ENCODE results near the gene RPAP3.
"Not testable (repeated sequence)": the region's sequence is repeated elsewhere in the genome, so short reads cannot be mapped to it uniquely, and the experiment has no call there.

RPAP3 gene

GRCh38 chr12:47717443-47718193 lies 11.8 kb upstream of the RPAP3 start:
- DNase-seq: peak; percentile 52

DNA sequence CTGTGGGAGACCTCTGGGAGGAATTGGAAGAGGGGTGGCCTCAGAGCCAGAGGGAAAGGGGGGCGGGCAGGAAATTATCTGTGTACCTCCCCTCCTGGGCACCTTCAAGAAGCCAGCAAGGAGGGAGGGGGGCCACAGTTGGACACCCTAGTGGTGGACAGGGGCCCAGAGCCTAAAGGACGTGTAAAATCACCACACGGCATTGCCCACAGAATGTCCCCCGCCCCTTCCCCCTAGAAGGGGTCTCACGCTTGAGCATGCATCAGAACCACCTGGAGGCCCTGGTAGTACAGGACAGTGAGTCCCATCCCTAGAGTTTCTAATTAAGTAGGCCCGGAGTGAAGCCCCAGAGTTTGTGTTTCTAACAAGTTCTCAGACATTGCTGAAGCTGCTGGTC lies 11.2 kb upstream of the RPAP3 start:
- DNase-seq: no peak

GRCh38 chr12:47715877-47716548 lies 10.2 kb upstream of the RPAP3 start:
- DNase-seq: no peak

DNA sequence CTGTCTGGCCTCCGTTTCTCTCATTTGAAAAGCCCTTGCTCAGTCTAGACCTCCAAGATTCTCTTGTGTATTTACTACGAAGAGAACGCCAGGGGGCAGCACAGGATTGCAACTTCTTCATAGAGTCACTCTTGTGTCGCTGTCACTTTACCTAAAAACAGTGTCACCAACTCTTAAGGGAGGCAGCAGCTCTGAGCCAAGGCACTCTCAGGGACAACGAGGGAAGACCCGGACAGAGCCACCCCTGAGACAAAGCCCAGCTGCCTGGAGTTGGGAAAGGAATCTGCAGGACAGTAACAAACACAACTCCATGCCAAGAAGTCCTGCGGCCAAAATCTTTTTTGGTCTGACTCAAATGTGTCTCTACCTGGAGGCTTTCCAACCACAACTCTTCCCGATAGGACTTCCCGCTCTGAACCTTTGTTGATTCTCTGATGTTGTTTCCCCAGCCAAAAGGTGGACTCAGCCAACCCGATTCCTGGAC lies 9.6 kb upstream of the RPAP3 start:
- peak; percentile 81 for DNase-seq

- DNase-seq: no peak
These were observed 9.1 kb upstream of the RPAP3 start for GRCh38 chr12:47714826-47715386.

DNA sequence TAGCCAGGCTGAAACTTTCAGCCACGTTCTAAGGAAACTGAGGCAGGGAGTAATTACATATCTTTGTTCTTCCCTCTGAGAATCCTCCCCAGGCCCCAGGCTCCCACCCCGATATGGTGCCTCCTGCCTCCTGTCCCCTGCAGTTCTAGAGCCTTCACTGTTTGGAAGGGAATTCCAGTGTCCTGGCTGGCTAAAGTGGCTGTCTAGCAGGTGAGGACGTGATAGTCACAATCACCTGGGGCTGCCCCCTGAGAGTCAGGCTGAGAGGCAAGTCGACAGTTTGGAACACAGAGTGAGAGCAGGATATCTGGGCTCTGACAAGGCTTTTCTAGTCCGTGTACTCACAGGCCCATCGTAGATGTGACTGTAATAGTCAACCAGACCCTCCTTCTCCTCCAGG lies 6.3 kb upstream of the RPAP3 start:
- no peak for DNase-seq

DNA sequence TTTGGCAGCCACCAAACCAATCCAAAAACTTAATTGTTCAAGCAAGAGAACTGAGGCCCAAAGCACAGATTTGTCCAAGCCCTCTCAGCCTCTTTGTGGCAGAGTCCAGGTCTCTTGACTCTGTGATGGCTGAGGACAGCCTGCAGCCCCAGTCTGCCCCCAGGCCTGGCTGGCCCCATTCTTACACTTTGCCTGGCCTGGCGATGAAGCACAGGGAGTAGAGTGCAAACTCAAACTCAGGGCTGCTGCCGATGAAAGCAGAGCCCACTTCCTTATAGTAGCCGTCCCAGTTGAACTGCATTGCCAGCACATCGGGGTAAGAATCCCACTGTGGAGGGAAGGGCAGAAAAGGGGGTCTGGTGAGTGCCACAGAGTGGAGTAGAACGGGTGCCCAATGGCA lies 5.6 kb upstream of the RPAP3 start:
- no peak for DNase-seq

- no peak for DNase-seq
These were observed 4.4 kb upstream of the RPAP3 start for GRCh38 chr12:47710278-47710677.

- no peak for DNase-seq
These were observed 3.8 kb upstream of the RPAP3 start for GRCh38 chr12:47709671-47710070.

DNA sequence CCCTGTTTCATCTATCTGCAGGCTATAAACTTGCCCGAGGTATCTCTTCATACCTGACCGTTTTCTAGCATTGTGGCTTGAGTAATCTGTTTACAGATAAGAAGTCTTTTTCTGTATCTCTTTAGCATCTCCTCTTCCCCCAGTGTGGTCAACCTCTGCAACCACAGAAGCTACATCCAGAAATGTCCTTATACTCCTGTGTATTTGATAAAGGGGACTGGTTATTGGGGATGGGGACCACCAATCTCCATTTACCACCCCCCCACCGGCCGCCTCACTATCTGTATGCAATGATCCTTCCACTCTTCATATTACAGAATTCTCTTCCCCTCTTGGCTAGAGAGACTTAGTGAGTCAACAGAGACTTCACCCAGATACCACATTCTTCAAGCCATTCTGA lies 3.4 kb upstream of the RPAP3 start:
- no peak for DNase-seq

- no peak for DNase-seq
These were observed 2.2 kb upstream of the RPAP3 start for GRCh38 chr12:47707905-47708543.

DNA sequence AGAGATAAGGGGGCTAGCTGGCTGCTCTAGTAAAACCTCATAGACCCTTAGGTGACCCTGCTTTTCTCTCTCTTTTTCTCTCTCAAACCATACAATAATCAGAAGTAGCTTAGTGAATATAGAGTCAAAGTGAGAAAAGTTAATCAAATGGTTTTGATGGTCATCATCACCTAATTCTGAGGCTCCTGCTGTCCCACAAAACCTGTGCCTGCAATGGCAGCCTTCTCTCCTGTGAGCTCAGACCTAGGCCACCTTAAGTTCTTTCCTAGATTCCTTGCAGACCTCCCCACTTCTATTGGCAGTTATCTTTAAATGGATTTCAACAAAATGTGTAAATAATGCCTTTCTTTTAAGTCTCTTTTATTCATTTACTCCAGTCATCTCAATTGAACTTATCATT lies 1.5 kb upstream of the RPAP3 start:
- DNase-seq: no peak

GRCh38 chr12:47705229-47705565 lies 633 bp downstream of the RPAP3 start:
- DNase-seq: no peak

GRCh38 chr12:47704719-47705118 lies 1.1 kb downstream of the RPAP3 start:
- DNase-seq: no peak

GRCh38 chr12:47700263-47700662 lies 5.6 kb downstream of the RPAP3 start:
- DNase-seq: no peak

- DNase-seq: no peak
These were observed 7.2 kb downstream of the RPAP3 start for GRCh38 chr12:47698631-47699030.

DNA sequence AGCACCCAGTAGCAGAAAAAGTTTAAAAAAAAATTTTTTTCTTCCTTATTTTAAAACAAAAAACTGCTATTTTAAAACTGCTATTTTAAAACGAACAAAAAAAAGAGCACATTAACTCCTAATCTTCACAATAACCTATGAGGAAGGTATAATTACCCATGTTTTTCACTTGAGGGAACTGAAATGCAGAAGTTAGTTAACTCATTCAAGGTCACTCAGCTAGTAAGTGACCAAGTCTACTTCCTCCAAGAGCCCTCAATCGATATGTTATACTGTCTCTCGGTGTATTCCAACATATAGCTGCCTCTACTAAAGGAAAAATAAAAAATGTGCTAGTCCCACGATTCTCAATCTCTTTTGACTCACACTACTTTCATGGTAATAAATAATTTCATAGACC lies 7.8 kb downstream of the RPAP3 start:
- no peak for DNase-seq

DNA sequence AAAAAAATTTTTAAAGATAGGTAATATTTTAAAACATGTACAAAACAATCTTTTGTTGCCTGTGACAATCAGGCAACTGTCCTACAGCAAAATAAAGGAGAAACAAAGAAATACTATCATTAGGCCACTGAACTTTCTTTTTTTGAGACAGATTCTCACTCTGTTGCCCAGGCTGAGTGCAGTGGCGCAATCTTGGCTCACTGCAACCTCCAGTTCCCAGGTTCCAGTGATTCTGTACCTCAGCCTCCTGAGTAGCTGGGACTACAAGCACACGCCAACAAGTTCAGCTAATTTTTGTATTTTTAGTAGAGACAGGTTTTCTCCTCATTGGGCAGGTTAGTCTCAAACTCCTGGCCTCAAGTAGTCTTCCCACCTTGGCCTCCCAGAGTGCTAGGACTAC lies 16.6 kb downstream of the RPAP3 start:
- DNase-seq: no peak

GRCh38 chr12:47687636-47688035 lies 18.2 kb downstream of the RPAP3 start:
- DNase-seq: no peak

DNA sequence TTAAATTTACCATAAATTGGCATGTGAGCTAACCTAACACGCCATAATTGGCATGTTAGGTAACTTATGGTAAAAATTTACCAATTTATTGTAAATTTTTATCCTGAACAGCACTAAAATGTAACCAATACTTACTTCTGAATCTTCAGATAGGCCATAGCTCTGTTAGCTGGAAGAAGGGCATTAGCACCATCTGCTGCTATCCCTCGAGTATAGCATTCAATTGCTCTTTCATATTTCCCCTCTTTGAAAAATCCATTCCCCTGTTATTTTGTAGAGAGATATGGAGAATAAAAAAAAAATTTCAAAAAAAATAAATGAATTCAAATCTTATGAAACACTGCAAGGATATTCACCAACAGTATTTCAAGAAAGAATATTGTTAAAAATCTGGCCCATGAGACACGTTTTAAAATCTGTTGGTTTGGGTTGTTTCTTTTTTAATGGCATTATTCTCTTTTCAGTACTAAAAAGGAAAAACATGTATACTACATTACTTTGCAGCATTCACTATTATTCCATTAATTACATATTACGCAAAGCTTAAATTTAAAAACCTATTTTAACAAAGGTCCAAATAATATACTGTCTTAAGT lies 19.1 kb downstream of the RPAP3 start:
- DNase-seq: peak; percentile 12

DNA sequence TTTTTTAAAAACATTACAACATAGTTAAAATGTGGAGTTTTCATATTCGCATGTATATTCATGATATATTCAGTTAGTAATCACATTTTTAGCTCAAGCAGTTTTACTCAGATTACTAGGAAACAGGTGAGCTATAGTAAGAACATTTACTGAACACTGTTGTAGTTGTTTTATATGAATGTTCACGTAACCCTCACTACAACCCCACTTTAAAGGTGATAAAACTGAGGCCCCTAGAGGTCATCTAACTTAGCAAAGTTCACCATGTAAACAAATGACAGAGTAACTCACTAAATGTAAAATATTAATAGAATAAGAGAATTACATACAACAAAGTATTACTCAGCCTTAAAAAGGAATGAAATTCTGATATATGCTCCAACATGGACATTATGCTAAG lies 26.0 kb downstream of the RPAP3 start:
- DNase-seq: no peak

GRCh38 chr12:47672068-47672467 lies 33.8 kb downstream of the RPAP3 start:
- DNase-seq: no peak

- not testable (repeated sequence) for DNase-seq
These were observed 37.9 kb downstream of the RPAP3 start for GRCh38 chr12:47667935-47668334.
